GM19240 (cell line): ENCODE data around the gene CHST11.
"Not testable (repeated sequence)": the region's sequence is repeated elsewhere in the genome, so short reads cannot be mapped to it uniquely, and the experiment has no call there.

ENCODE experiments used
- DNase-seq: peaks from one replicate; pipeline ENCODE4 v3.0.0; 2011; ENCODE audit warnings: low spot score; ENCODE audit not compliant: insufficient read length

The CHST11 gene

GRCh38 chr12:104524034-104524832 is 67.5 kb downstream of the CHST11 start:
- no peak for DNase-seq

- DNase-seq = no peak
Observed at GRCh38 chr12:104526320-104526719, 69.6 kb downstream of the CHST11 start.

GRCh38 chr12:104526751-104527150 is 70.0 kb downstream of the CHST11 start:
- DNase-seq = no peak

- DNase-seq = not testable (repeated sequence)
Observed at GRCh38 chr12:104527653-104528052, 70.9 kb downstream of the CHST11 start.

- DNase-seq = no peak
Observed at GRCh38 chr12:104529130-104529874, 72.6 kb downstream of the CHST11 start.

- no peak for DNase-seq
Observed at GRCh38 chr12:104532636-104533035, 75.9 kb downstream of the CHST11 start.

GRCh38 chr12:104533134-104533533 is 76.4 kb downstream of the CHST11 start:
- DNase-seq = no peak

- DNase-seq = no peak
Observed at GRCh38 chr12:104534162-104534856, 77.6 kb downstream of the CHST11 start.

- no peak for DNase-seq
Observed at GRCh38 chr12:104534857-104535248, 78.1 kb downstream of the CHST11 start.

- no peak for DNase-seq
Observed at GRCh38 chr12:104535369-104535768, 78.6 kb downstream of the CHST11 start.

GRCh38 chr12:104536841-104537240 is 80.1 kb downstream of the CHST11 start:
- no peak for DNase-seq

- no peak for DNase-seq
Observed at GRCh38 chr12:104538056-104538455, 81.3 kb downstream of the CHST11 start.

- no peak for DNase-seq
Observed at GRCh38 chr12:104538891-104539462, 82.2 kb downstream of the CHST11 start.

- DNase-seq = no peak
Observed at GRCh38 chr12:104544836-104545235, 88.1 kb downstream of the CHST11 start.

- DNase-seq = no peak
Observed at GRCh38 chr12:104546575-104546974, 89.8 kb downstream of the CHST11 start.

GRCh38 chr12:104547235-104547634 is 90.5 kb downstream of the CHST11 start:
- no peak for DNase-seq

GRCh38 chr12:104549815-104550480 is 93.2 kb downstream of the CHST11 start:
- no peak for DNase-seq

- DNase-seq = no peak
Observed at GRCh38 chr12:104551313-104551931, 94.7 kb downstream of the CHST11 start.

GRCh38 chr12:104553421-104553820 is 96.7 kb downstream of the CHST11 start:
- no peak for DNase-seq

- DNase-seq = no peak
Observed at GRCh38 chr12:104555648-104556047, 98.9 kb downstream of the CHST11 start.
